Measurements from ENCODE around the gene OR2AK2. TPM values are rescaled to one million over a fixed set of nuclear protein-coding genes. Genes with fewer than 3 reads are reported as not detected.

OR2AK2 gene, protein sequence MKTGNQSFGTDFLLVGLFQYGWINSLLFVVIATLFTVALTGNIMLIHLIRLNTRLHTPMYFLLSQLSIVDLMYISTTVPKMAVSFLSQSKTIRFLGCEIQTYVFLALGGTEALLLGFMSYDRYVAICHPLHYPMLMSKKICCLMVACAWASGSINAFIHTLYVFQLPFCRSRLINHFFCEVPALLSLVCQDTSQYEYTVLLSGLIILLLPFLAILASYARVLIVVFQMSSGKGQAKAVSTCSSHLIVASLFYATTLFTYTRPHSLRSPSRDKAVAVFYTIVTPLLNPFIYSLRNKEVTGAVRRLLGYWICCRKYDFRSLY
- 1.6 and 3.9 TPM in 2 replicates for total RNA-seq (2011; cell fraction: chromatin; rRNA removed; ENCODE audit: low replicate concordance)
- 0.50 TPM in 1 of 2 replicates, not detected in the other for total RNA-seq (2011; cell fraction: nucleolus; rRNA removed)
- total RNA-seq (2011; cell fraction: nucleoplasm; rRNA removed), result 2.2 and 3.4 TPM in 2 replicates
- total RNA-seq (2014; rRNA removed), result not detected in 2 replicates
- total RNA-seq (2014; rRNA removed; fragmentation: Illumina TruSeq; extraction: Trizol), result not detected in 2 replicates
- not detected in 2 replicates for total RNA-seq (2015; rRNA removed; fragmentation: Illumina TruSeq; extraction: Trizol)
- not detected in 2 replicates for total RNA-seq (2021)
- 0.10 and 0.12 TPM in 2 replicates for polyA plus RNA-seq (2011; rRNA removed)
- polyA plus RNA-seq (2011; cell fraction: cytosol; rRNA removed), result 0.13 TPM in 1 of 2 replicates, not detected in the other
- polyA plus RNA-seq (2011; cell fraction: nucleus; rRNA removed), result 0.42 and 0.44 TPM in 2 replicates
- polyA plus RNA-seq (2012), result not detected in 2 replicates
- not detected in 2 replicates for polyA plus RNA-seq (2014; fragmentation: Illumina TruSeq; extraction: Trizol)
- polyA plus RNA-seq (2014; fragmentation: Nextera tagmentation; extraction: Ambion mirVana), result not detected
- not detected in 2 replicates for polyA plus RNA-seq (2014; rRNA removed)
- polyA minus RNA-seq (2011; rRNA and poly(A)+ RNA removed), result 0.63 and 0.66 TPM in 2 replicates
- not detected in 2 replicates for polyA minus RNA-seq (2011; cell fraction: cytosol; rRNA and poly(A)+ RNA removed)
- polyA minus RNA-seq (2011; cell fraction: nucleus; rRNA and poly(A)+ RNA removed), result 0.40 and 0.89 TPM in 2 replicates
- percentile 21 among the genes with signal in this experiment for Bru-seq, nascent RNA
- BruChase-seq, experiment 1, labeled RNA remaining after a 2-hour chase, result percentile 27 among the genes with signal in this experiment
- BruChase-seq, experiment 2, labeled RNA remaining after a 6-hour chase, result percentile 40 among the genes with signal in this experiment
- long read RNA-seq, experiment 1, result 0 reads
- long read RNA-seq, experiment 2, partial matches to known transcripts, result 0 of 1 reads
- long read RNA-seq, experiment 2, other reads (novel, unspliced or antisense), result 1 of 1 reads
- long read RNA-seq, experiment 3, result 0 reads

DNA sequence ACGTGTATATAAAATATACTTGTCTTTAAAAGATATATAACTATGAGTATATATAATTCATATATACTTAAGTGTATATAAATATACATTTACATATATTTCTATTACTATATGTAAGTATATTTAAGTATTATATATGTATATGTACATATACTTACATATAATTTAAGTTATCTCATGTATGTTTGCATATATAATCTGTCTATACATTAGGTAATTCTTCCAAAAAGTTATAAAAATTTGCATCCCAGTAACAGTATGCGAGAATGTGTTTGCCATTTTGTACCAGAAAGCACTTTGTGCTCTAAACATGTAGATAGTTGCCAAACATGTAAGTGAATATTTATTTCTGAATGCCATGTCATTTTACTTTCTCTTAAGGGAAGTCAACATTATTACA lies at the start of gene OR2AK2:
TSS of gene OR2AK2 (plus strand) at position 301 of the 400 bp plus-strand sequence. CDS start 144 bp downstream, outside the sequence.
- H3K9me1 ChIP-seq (ENCODE audit: control insufficient read depth, insufficient read depth, low read length), result no peaks in the 10 kb centered on the region
- no peaks in the 10 kb centered on the region for H3K79me2 ChIP-seq (ENCODE audit: control insufficient read depth, insufficient read depth, low read length)
- no peak for DNase-seq (ENCODE audit: extremely low read depth in 1 of 4, low spot score in 3 of 4)
- H3K9ac ChIP-seq (ENCODE audit: insufficient read depth in 1 of 2, low read depth in 2 of 2, low read length in 2 of 2), result no peak within 1 kb of the TSS
- no peaks in the 10 kb centered on the region for H3K4me1 ChIP-seq (replicated peaks in 1 of 2; ENCODE audit: control insufficient read depth in 2 of 2, insufficient read depth in 2 of 2, low read length in 2 of 2)
- no peaks in the 10 kb centered on the region for H3K36me3 ChIP-seq (ENCODE audit: control insufficient read depth, insufficient read depth, low read length)
- in situ Hi-C loops (cut with MboI), result no loop called here
- 0% methylated on average over 2 of the region's 2 CpGs for WGBS (ENCODE audit: insufficient coverage, low coverage, missing lambda C conversion rate)
- FAIRE-seq, result no peak
- no peaks in the 10 kb centered on the region for H3K27me3 ChIP-seq (ENCODE audit: control insufficient read depth in 2 of 2, insufficient read depth in 2 of 2, low read length in 2 of 2)
- TF ChIP-seq ETS2 (tag; IDR thresholded peaks at IDR 0.05; ENCODE audit: borderline replicate concordance, poor library complexity, severe bottlenecking) (no peak), ZNF444 (CRISPR knock-in tag; IDR thresholded peaks at IDR 0.05) (no peak), ZNF589 (CRISPR knock-in tag; IDR thresholded peaks at IDR 0.05; ENCODE audit: low read depth) (no peak), MYBL2 (IDR thresholded peaks at IDR 0.05; ENCODE audit: low read depth) (no peak), MYBL2 (CRISPR knock-in tag; IDR thresholded peaks at IDR 0.05; ENCODE audit: borderline replicate concordance) (no peak), MBD2 (IDR thresholded peaks at IDR 0.05; ENCODE audit: borderline replicate concordance, low read depth) (no peak), NCOA6 (IDR thresholded peaks at IDR 0.05) (no peak)
- TF ChIP-seq, protein P1, sequence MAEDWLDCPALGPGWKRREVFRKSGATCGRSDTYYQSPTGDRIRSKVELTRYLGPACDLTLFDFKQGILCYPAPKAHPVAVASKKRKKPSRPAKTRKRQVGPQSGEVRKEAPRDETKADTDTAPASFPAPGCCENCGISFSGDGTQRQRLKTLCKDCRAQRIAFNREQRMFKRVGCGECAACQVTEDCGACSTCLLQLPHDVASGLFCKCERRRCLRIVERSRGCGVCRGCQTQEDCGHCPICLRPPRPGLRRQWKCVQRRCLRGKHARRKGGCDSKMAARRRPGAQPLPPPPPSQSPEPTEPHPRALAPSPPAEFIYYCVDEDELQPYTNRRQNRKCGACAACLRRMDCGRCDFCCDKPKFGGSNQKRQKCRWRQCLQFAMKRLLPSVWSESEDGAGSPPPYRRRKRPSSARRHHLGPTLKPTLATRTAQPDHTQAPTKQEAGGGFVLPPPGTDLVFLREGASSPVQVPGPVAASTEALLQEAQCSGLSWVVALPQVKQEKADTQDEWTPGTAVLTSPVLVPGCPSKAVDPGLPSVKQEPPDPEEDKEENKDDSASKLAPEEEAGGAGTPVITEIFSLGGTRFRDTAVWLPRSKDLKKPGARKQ (CRISPR knock-in tag; IDR thresholded peaks at IDR 0.05), result no peak
- TF ChIP-seq, protein P2, sequence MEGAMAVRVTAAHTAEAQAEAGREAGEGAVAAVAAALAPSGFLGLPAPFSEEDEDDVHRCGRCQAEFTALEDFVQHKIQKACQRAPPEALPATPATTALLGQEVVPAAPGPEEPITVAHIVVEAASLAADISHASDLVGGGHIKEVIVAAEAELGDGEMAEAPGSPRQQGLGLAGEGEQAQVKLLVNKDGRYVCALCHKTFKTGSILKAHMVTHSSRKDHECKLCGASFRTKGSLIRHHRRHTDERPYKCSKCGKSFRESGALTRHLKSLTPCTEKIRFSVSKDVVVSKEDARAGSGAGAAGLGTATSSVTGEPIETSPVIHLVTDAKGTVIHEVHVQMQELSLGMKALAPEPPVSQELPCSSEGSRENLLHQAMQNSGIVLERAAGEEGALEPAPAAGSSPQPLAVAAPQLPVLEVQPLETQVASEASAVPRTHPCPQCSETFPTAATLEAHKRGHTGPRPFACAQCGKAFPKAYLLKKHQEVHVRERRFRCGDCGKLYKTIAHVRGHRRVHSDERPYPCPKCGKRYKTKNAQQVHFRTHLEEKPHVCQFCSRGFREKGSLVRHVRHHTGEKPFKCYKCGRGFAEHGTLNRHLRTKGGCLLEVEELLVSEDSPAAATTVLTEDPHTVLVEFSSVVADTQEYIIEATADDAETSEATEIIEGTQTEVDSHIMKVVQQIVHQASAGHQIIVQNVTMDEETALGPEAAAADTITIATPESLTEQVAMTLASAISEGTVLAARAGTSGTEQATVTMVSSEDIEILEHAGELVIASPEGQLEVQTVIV (CRISPR knock-in tag; IDR thresholded peaks at IDR 0.05; ENCODE audit: borderline replicate concordance), result no peak
- ATAC-seq, result no peak
- no peak within 1 kb of the TSS for H2AFZ ChIP-seq (ENCODE audit: low read depth, low read length)
- H3K4me2 ChIP-seq (ENCODE audit: insufficient read depth, low read length), result no peak within 1 kb of the TSS
- 0 out of 2 replicates have a peak, but pooled peaks cover 7% of the 10 kb centered on the region for H3K9me3 ChIP-seq (replicated peaks; ENCODE audit: control insufficient read depth, insufficient read depth, low read depth, low read length)
- ChIA-PET CTCF (ENCODE audit: low intra/inter-chr PET ratio) (no interaction called here), POLR2A (no interaction called here)
- H4K20me1 ChIP-seq (replicated peaks; ENCODE audit: control insufficient read depth, insufficient read depth, low read length), result no peaks in the 10 kb centered on the region
- intact Hi-C loops (cut with micrococcal nuclease), result no loop called here
- H3K27ac ChIP-seq (ENCODE audit: extremely low read depth, low read depth, low read length), result no peak within 1 kb of the TSS
- no peak within 1 kb of the TSS for H3K4me3 ChIP-seq
- BruUV-seq (replicated peaks), result no TSS peak

Data from K562 (cell line).